Activated naive CD4-positive, alpha-beta T cell treated with anti-CD3 and anti-CD28 coated beads, Interleukin-2, amount 50 U/mL, for 72 hours (primary cell): ENCODE measurements around the gene CYTH3. TPM values are rescaled to one million over a fixed set of nuclear protein-coding genes. Genes with fewer than 3 reads are reported as not detected.

Experiments used
- ATAC-seq, 2 donors: fragments of 150-1000 bp; cut with Tn5 transposase; 2 replicates each; pipeline ENCODE4 v1.10.0; 2021; ENCODE audit warnings: mild to moderate bottlenecking in 2 of 2, moderate library complexity in 2 of 2
- DNase-seq, 2 donors: peaks; one replicate each; pipeline ENCODE4 v3.0.0; 2021 to 2022; ENCODE audit warnings: low spot score in 2 of 2
- H3K27ac Mint-ChIP-seq, 2 donors: one replicate each; pipeline ENCODE4 v1.8.0; 2022; ENCODE audit warnings: mild to moderate bottlenecking in 2 of 2, mixed read lengths in 2 of 2
- H3K36me3 Mint-ChIP-seq, 2 donors: one replicate each; pipeline ENCODE4 v1.8.0; 2022; ENCODE audit warnings: mixed read lengths in 2 of 2
- H3K9me3 Mint-ChIP-seq, 2 donors: one replicate each; pipeline ENCODE4 v1.8.0; 2022; ENCODE audit warnings: mixed read lengths in 2 of 2
- total RNA-seq, 2 donors: library from RNA; stranded (reverse); gene quantifications; one replicate each; pipeline ENCODE4 v1.2.3, GENCODE V29; 2022

The CYTH3 gene
- total RNA-seq, 2 donors from 2014 or later, result 1.2 to 2.4 TPM

- ATAC-seq (no peak), DNase-seq (no peak)
- Mint-ChIP-seq H3K36me3 (peaks cover 0 to 18% of the 10 kb centered on the region in 2 donors), H3K27ac (peak overlapping the region in 1 of 2 donors; percentile 11), H3K9me3 (no peaks in the 10 kb centered on the region)
Measured at GRCh38 chr7:6146666-6147065, 125.8 kb downstream of the CYTH3 start.

GRCh38 chr7:6143997-6144396 lies 128.4 kb downstream of the CYTH3 start:
- DNase-seq (no peak), ATAC-seq (no peak)
- Mint-ChIP-seq H3K36me3 (peaks cover 0 to 17% of the 10 kb centered on the region in 2 donors), H3K27ac (peak overlapping the region in 1 of 2 donors; percentile 81), H3K9me3 (no peaks in the 10 kb centered on the region)

- ATAC-seq, result no peak
- Mint-ChIP-seq H3K27ac (no peak overlapping the region), H3K36me3 (peaks cover 0 to 11% of the 10 kb centered on the region in 2 donors), H3K9me3 (no peaks in the 10 kb centered on the region)
- DNase-seq, result no peak
Measured at GRCh38 chr7:6142871-6143380, 129.5 kb downstream of the CYTH3 start.

GRCh38 chr7:6139189-6139996 lies 133.0 kb downstream of the CYTH3 start:
- H3K36me3 Mint-ChIP-seq, result peaks cover 0 to 6% of the 10 kb centered on the region in 2 donors
- H3K27ac Mint-ChIP-seq, result peak overlapping the region; percentile 6 to 13
- ATAC-seq, result no peak

GRCh38 chr7:6136475-6136874 lies 135.9 kb downstream of the CYTH3 start:
- DNase-seq (no peak), ATAC-seq (no peak)
- H3K9me3 Mint-ChIP-seq, result no peaks in the 10 kb centered on the region
- no peaks in the 10 kb centered on the region for H3K36me3 Mint-ChIP-seq
- no peak overlapping the region for H3K27ac Mint-ChIP-seq

More at GRCh38 chr7:6139189-6139996, 133.0 kb downstream of the CYTH3 start:
- no peak for DNase-seq
- no peaks in the 10 kb centered on the region for H3K9me3 Mint-ChIP-seq

- DNase-seq, result no peak
- Mint-ChIP-seq H3K36me3 (peaks cover 6 to 7% of the 10 kb centered on the region in 2 donors), H3K27ac (no peak overlapping the region), H3K9me3 (no peaks in the 10 kb centered on the region)
- no peak for ATAC-seq
Measured at GRCh38 chr7:6133249-6133648, 139.2 kb downstream of the CYTH3 start.

- peaks cover 7 to 8% of the 10 kb centered on the region in 2 donors for H3K36me3 Mint-ChIP-seq
- DNase-seq (no peak), ATAC-seq (no peak)
- peak overlapping the region in 1 of 2 donors; percentile 75 for H3K27ac Mint-ChIP-seq
- no peaks in the 10 kb centered on the region for H3K9me3 Mint-ChIP-seq
Measured at GRCh38 chr7:6130007-6130587, 142.3 kb downstream of the CYTH3 start.

GRCh38 chr7:6128205-6128604 lies 144.2 kb downstream of the CYTH3 start:
- peaks cover 8 to 13% of the 10 kb centered on the region in 2 donors for H3K36me3 Mint-ChIP-seq
- no peak for ATAC-seq

GRCh38 chr7:6127110-6127490 lies 145.3 kb downstream of the CYTH3 start:
- Mint-ChIP-seq H3K9me3 (peaks cover 0 to 2% of the 10 kb centered on the region in 2 donors), H3K27ac (no peak overlapping the region), H3K36me3 (peaks cover 13 to 17% of the 10 kb centered on the region in 2 donors)
- ATAC-seq (no peak), DNase-seq (no peak)

More at GRCh38 chr7:6128205-6128604, 144.2 kb downstream of the CYTH3 start:
- Mint-ChIP-seq H3K9me3 (no peaks in the 10 kb centered on the region), H3K27ac (peak overlapping the region; percentile 47 to 57)
- DNase-seq, result no peak

- H3K9me3 Mint-ChIP-seq, result peaks cover 0 to 14% of the 10 kb centered on the region in 2 donors
- no peak overlapping the region for H3K27ac Mint-ChIP-seq
- peaks cover 41 to 50% of the 10 kb centered on the region in 2 donors for H3K36me3 Mint-ChIP-seq
- ATAC-seq, result no peak
- no peak for DNase-seq
Measured at GRCh38 chr7:6123843-6124242, 148.6 kb downstream of the CYTH3 start.

- DNase-seq (no peak), ATAC-seq (peak in 1 of 2 donors; percentile 60)
- no peak overlapping the region for H3K27ac Mint-ChIP-seq
- peaks cover 0 to 14% of the 10 kb centered on the region in 2 donors for H3K9me3 Mint-ChIP-seq
- peaks cover 34 to 59% of the 10 kb centered on the region in 2 donors for H3K36me3 Mint-ChIP-seq
Measured at GRCh38 chr7:6121141-6121540, 151.3 kb downstream of the CYTH3 start.

- Mint-ChIP-seq H3K36me3 (peaks cover 34 to 60% of the 10 kb centered on the region in 2 donors), H3K27ac (peak overlapping the region; percentile 0 to 31), H3K9me3 (peaks cover 0 to 14% of the 10 kb centered on the region in 2 donors)
- ATAC-seq, result peak in 1 of 2 donors; percentile 49
- no peak for DNase-seq
Measured at GRCh38 chr7:6117533-6117932, 154.9 kb downstream of the CYTH3 start.

GRCh38 chr7:6116211-6116610 lies 156.2 kb downstream of the CYTH3 start:
- Mint-ChIP-seq H3K36me3 (peaks cover 21 to 57% of the 10 kb centered on the region in 2 donors), H3K27ac (no peak overlapping the region), H3K9me3 (peaks cover 0 to 3% of the 10 kb centered on the region in 2 donors)
- no peak for DNase-seq
- ATAC-seq, result no peak

Other genes starting within 250 kb of the CYTH3 start
- gene ANKRD61, start 241.2 kb downstream of the CYTH3 start, total RNA-seq, result under 1 TPM in 1 of 2 donors, not detected in 1; 0.33 TPM
- 100 to 1,000 TPM; 120 to 131 TPM for gene EIF2AK1, start 213.4 kb downstream of the CYTH3 start, total RNA-seq
- gene USP42, start 167.7 kb downstream of the CYTH3 start, total RNA-seq, result 10 to 100 TPM in 1 of 2 donors, 1 to 10 TPM in 1; 9.3 to 11.6 TPM
- gene FAM220A, start 76.3 kb upstream of the CYTH3 start, total RNA-seq, result 10 to 100 TPM in 1 of 2 donors, 1 to 10 TPM in 1; 6.6 to 12.4 TPM
- 100 to 1,000 TPM; 118 to 183 TPM for gene RAC1, start 101.9 kb upstream of the CYTH3 start, total RNA-seq
- gene DAGLB, start 175.3 kb upstream of the CYTH3 start, total RNA-seq, result 10 to 100 TPM; 19.1 to 20.7 TPM
- gene KDELR2, start 211.5 kb upstream of the CYTH3 start, total RNA-seq, result 10 to 100 TPM; 55.9 to 59.7 TPM